Measurements from ENCODE around the gene ZNF697. TPM values are rescaled to one million over a fixed set of nuclear protein-coding genes. Genes with fewer than 3 reads are reported as not detected.

Gene ZNF697
- total RNA-seq, 2 donors from 2014 or later, result 4.9 to 8.6 TPM

GRCh38 chr1:119632103-119632490 is 16.0 kb downstream of the ZNF697 start:
- Histone ChIP-seq H3K36me3 (replicated peaks in 1 of 2; ENCODE audit: insufficient read depth in 1 of 2, low read depth in 2 of 2) (no peaks in the 10 kb centered on the region), H3K4me3 (no peak overlapping the region), H3K27ac (peak overlapping the region; percentile 12 to 83 (median 82)), H3K27me3 (no peaks in the 10 kb centered on the region), H3K4me1 (peaks cover 44% of the 10 kb centered on the region), H3K9me3 (no peaks in the 10 kb centered on the region)
- ATAC-seq, result peak; percentile 13
- TF ChIP-seq CTCF (IDR thresholded peaks at IDR 0.05) (no peak), POLR2A (IDR thresholded peaks at IDR 0.05) (no peak)
- 37 to 44% methylated on average over 5 of the region's 5 CpGs for WGBS, 2 donors
- intact Hi-C loops (cut with DNase I), result no loop called here
- DNase-seq, result peak in 1 of 4 donors; percentile 25

GRCh38 chr1:119631433-119632102 is 16.5 kb downstream of the ZNF697 start:
- Histone ChIP-seq H3K36me3 (replicated peaks in 1 of 2; ENCODE audit: insufficient read depth in 1 of 2, low read depth in 2 of 2) (no peaks in the 10 kb centered on the region), H3K4me3 (no peak overlapping the region), H3K9me3 (no peaks in the 10 kb centered on the region), H3K27ac (peak overlapping the region; percentile 12 to 83 (median 82)), H3K4me1 (peaks cover 40% of the 10 kb centered on the region), H3K27me3 (no peaks in the 10 kb centered on the region)
- TF ChIP-seq CTCF (IDR thresholded peaks at IDR 0.05) (peak in 3 of 7 experiments; percentile 13 to 27 (median 15)), POLR2A (IDR thresholded peaks at IDR 0.05) (peak in 2 of 3 donors; percentile 57 to 58)
- ATAC-seq (peak; percentile 94), DNase-seq (peak; percentile 85 to 96 (median 90))
- intact Hi-C loops (cut with DNase I), result no loop called here
- WGBS, 2 donors, result 5 to 6% methylated on average over 10 to 31 of the region's 37 CpGs

GRCh38 chr1:119631086-119631432 is 17.0 kb downstream of the ZNF697 start:
- no peaks in the 10 kb centered on the region for H3K36me3 ChIP-seq (replicated peaks in 1 of 2; ENCODE audit: insufficient read depth in 1 of 2, low read depth in 2 of 2)
- H3K4me1 ChIP-seq, result peaks cover 40% of the 10 kb centered on the region
- TF ChIP-seq CTCF (IDR thresholded peaks at IDR 0.05), result no peak
- no peak for TF ChIP-seq POLR2A (IDR thresholded peaks at IDR 0.05)
- ATAC-seq (no peak), DNase-seq (no peak)
- no peaks in the 10 kb centered on the region for H3K27me3 ChIP-seq
- 29 to 34% methylated on average over 11 to 17 of the region's 17 CpGs for WGBS, 2 donors
- intact Hi-C loops (cut with DNase I), result no loop called here
- H3K27ac ChIP-seq, result peak overlapping the region; percentile 12 to 83 (median 82)
- H3K9me3 ChIP-seq, result no peaks in the 10 kb centered on the region
- H3K4me3 ChIP-seq, result no peak overlapping the region

- H3K27ac ChIP-seq, result no peak overlapping the region
- H3K27me3 ChIP-seq, result no peaks in the 10 kb centered on the region
- H3K4me3 ChIP-seq, result no peak overlapping the region
- peaks cover 26% of the 10 kb centered on the region for H3K4me1 ChIP-seq
- peaks cover 0 to 1% of the 10 kb centered on the region in 2 donors for H3K36me3 ChIP-seq (replicated peaks in 1 of 2; ENCODE audit: insufficient read depth in 1 of 2, low read depth in 2 of 2)
- TF ChIP-seq POLR2A (IDR thresholded peaks at IDR 0.05) (no peak), CTCF (IDR thresholded peaks at IDR 0.05) (no peak)
- intact Hi-C loops (cut with DNase I), result no loop called here
- H3K9me3 ChIP-seq, result no peaks in the 10 kb centered on the region
- DNase-seq, result no peak
- ATAC-seq, result no peak
- WGBS, 2 donors, result 45 to 48% methylated on average over 3 of the region's 3 CpGs
Observed at GRCh38 chr1:119626841-119627240, 21.2 kb downstream of the ZNF697 start.

GRCh38 chr1:119626011-119626545 is 22.0 kb downstream of the ZNF697 start:
- intact Hi-C loops (cut with DNase I), result no loop called here
- no peak for TF ChIP-seq CTCF (IDR thresholded peaks at IDR 0.05)
- no peak for TF ChIP-seq POLR2A (IDR thresholded peaks at IDR 0.05)
- Histone ChIP-seq H3K27ac (no peak overlapping the region), H3K9me3 (no peaks in the 10 kb centered on the region), H3K36me3 (replicated peaks in 1 of 2; ENCODE audit: insufficient read depth in 1 of 2, low read depth in 2 of 2) (peaks cover 0 to 1% of the 10 kb centered on the region in 2 donors), H3K4me3 (no peak overlapping the region), H3K4me1 (peaks cover 18% of the 10 kb centered on the region), H3K27me3 (no peaks in the 10 kb centered on the region)
- DNase-seq (no peak), ATAC-seq (no peak)
- 92 to 94% methylated on average over 3 of the region's 3 CpGs for WGBS, 2 donors
